Ascending aorta (tissue), 2 donors: Measurements from ENCODE around the gene PLEKHA5. TPM values are rescaled to one million over a fixed set of nuclear protein-coding genes. Genes with fewer than 3 reads are reported as not detected.

Source experiments
- DNase-seq, 2 donors: peaks; one replicate each; pipeline ENCODE4 v3.0.0-alpha.2; 2019; ENCODE audit warnings: low spot score in 2 of 2
- H3K27ac ChIP-seq, 2 donors: fragments of 200-600 bp; sonication (generic); one replicate each; pipeline ENCODE4 v1.5.1; 2016 to 2017; ENCODE audit warnings: mild to moderate bottlenecking in 1 of 2
- H3K27me3 ChIP-seq: fragments of 200-600 bp; sonication (generic); one replicate; pipeline ENCODE4 v1.5.1; 2017
- H3K36me3 ChIP-seq, 2 donors: fragments of 200-600 bp; sonication (generic); one replicate each; pipeline ENCODE4 v1.5.1; 2016
- H3K4me1 ChIP-seq, 2 donors: fragments of 200-600 bp; sonication (generic); one replicate each; pipeline ENCODE4 v1.5.1; 2016 to 2017; ENCODE audit warnings: mild to moderate bottlenecking in 1 of 2
- H3K4me3 ChIP-seq, 2 donors: fragments of 200-600 bp; sonication (generic); one replicate each; pipeline ENCODE4 v1.5.1; 2016 to 2017; ENCODE audit warnings: mild to moderate bottlenecking in 1 of 2
- H3K9me3 ChIP-seq, 2 donors: fragments of 200-600 bp; sonication (generic); one replicate each; pipeline ENCODE4 v1.5.1; 2016
- intact Hi-C: fragments of 100-400 bp; cut with DNase I; formaldehyde crosslinking; loops from one replicate; pipeline ENCODE4 v1.15.1; 2023
- total RNA-seq: library from RNA; depleted of rRNA; stranded (reverse); fragments of >200 nt; gene quantifications from one replicate; pipeline ENCODE4 v1.1.0, GENCODE V29; 2016
- TF ChIP-seq, protein P1 (sequence below), 3 experiments: fragments of 200-600 bp in 2 of 3; fragments of 450-650 bp in 1 of 3; sonication (generic) in 2 of 3; IDR thresholded peaks; one replicate each; pipeline ENCODE4 v1.5.1; 2016 to 2019; ENCODE audit warnings: antibody characterized with exemption in 3 of 3, mild to moderate bottlenecking in 1 of 3, moderate library complexity in 1 of 3

The PLEKHA5 gene
- total RNA-seq, 1 donor from 2014 or later = 11.8 TPM

DNA sequence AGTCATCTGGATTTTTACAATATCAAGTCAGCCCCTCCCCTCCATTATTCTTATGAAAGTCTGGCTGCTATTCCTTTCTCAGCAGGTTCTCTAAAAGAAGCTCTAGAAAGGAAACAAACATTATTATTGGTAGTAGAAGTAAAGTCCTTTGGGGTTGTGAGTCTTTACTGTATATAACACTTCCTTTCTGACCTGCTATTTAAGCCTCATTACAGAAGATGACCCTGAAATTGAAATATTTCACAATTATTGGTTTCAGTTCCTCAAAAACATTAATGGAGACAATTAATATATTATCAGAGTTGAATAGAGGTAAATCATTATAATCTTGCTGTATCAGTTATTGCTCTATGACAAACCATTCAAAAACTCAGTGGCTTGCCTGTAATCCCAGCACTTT, 19.3 kb downstream of the PLEKHA5 start:
- peaks cover 0 to 6% of the 10 kb centered on the region in 2 donors for H3K4me1 ChIP-seq
- H3K4me3 ChIP-seq = no peak overlapping the region
- H3K27ac ChIP-seq = no peak overlapping the region
- intact Hi-C loops = no loop called here
- no peaks in the 10 kb centered on the region for H3K36me3 ChIP-seq
- no peaks in the 10 kb centered on the region for H3K27me3 ChIP-seq
- H3K9me3 ChIP-seq = no peaks in the 10 kb centered on the region
- TF ChIP-seq, protein P1, sequence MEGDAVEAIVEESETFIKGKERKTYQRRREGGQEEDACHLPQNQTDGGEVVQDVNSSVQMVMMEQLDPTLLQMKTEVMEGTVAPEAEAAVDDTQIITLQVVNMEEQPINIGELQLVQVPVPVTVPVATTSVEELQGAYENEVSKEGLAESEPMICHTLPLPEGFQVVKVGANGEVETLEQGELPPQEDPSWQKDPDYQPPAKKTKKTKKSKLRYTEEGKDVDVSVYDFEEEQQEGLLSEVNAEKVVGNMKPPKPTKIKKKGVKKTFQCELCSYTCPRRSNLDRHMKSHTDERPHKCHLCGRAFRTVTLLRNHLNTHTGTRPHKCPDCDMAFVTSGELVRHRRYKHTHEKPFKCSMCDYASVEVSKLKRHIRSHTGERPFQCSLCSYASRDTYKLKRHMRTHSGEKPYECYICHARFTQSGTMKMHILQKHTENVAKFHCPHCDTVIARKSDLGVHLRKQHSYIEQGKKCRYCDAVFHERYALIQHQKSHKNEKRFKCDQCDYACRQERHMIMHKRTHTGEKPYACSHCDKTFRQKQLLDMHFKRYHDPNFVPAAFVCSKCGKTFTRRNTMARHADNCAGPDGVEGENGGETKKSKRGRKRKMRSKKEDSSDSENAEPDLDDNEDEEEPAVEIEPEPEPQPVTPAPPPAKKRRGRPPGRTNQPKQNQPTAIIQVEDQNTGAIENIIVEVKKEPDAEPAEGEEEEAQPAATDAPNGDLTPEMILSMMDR (IDR thresholded peaks at IDR 0.05) = no peak
- DNase-seq = no peak

DNA sequence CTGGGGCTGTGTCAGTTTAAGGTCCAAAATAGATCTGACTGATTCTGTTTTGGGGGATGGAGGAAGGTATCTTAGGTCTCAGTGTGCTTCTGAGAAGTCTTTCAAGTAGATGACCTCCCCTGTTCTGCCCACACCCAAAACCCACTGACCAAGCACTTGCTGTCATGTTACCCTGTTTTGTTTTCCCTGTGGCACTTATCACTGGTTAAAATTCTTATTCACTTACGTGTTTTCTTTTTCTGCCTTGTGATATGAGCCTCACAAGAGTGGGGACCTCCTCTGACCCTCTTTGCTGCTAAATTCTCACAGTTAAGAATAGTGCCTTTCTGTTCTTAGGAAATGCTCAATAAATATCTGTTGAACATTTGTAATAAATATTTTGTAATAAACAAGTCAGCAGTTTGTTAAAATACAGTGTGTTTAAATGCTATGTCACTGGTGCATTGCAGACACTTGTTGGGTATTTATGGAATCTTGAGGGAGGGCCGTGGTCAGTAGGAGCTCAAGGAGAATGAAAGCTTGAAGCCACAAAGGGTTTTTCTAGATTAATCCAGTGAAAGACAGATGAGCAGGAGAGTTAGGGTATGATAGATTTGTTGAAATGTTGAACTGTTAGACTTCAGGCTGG, 20.9 kb downstream of the PLEKHA5 start:
- peak overlapping the region in 1 of 2 donors; percentile 26 for H3K27ac ChIP-seq
- TF ChIP-seq, protein P1 (IDR thresholded peaks at IDR 0.05) = no peak
- H3K9me3 ChIP-seq = no peaks in the 10 kb centered on the region
- H3K4me3 ChIP-seq = no peak overlapping the region
- no peaks in the 10 kb centered on the region for H3K27me3 ChIP-seq
- intact Hi-C loops = no loop called here
- no peak for DNase-seq
- H3K4me1 ChIP-seq = peaks cover 0 to 6% of the 10 kb centered on the region in 2 donors
- no peaks in the 10 kb centered on the region for H3K36me3 ChIP-seq

DNA sequence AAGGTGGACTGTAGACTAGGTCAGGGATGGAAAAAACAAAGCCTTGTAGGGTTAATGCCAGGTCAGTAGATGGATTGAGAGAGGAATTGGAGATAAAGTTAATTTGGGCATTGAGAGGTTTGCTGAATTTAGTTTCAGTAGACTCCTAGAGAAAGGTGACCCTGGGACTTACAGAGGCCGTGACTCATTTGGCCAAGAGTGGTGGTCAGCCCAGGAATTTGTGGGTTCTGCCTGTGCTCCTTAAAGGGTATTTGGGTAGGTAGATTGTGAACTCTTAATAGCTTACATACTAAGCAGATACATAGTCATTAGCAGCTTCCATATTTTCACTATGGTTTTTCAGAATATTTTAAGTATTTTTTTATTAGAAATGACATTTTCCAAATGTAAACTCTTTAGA, 21.8 kb downstream of the PLEKHA5 start:
- H3K4me3 ChIP-seq = no peak overlapping the region
- no peak overlapping the region for H3K27ac ChIP-seq
- no peaks in the 10 kb centered on the region for H3K27me3 ChIP-seq
- H3K4me1 ChIP-seq = peaks cover 0 to 10% of the 10 kb centered on the region in 2 donors
- H3K36me3 ChIP-seq = no peaks in the 10 kb centered on the region
- intact Hi-C loops = no loop called here
- TF ChIP-seq, protein P1 (IDR thresholded peaks at IDR 0.05) = no peak
- no peaks in the 10 kb centered on the region for H3K9me3 ChIP-seq
- DNase-seq = no peak

DNA sequence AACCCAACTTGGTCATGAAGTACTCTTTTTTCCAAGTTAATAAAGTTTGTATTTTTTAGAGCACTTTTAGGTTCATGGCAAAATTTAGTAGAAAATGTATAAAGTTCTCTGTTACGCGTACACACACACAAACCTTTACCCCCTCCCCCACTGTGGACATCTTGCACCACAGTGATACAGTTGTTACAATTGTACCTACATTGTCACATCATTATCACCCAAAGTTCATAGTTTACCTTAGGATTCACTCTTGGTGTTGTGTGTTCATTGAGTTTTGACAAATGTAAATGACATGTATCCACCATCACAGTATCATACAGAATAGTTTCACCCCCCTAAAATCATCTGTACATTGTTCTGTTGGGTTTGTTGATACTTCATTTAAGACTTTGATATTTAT, 23.9 kb downstream of the PLEKHA5 start:
- Histone ChIP-seq H3K4me3 (no peak overlapping the region), H3K36me3 (no peaks in the 10 kb centered on the region), H3K4me1 (peaks cover 0 to 11% of the 10 kb centered on the region in 2 donors), H3K27ac (no peak overlapping the region), H3K9me3 (no peaks in the 10 kb centered on the region), H3K27me3 (no peaks in the 10 kb centered on the region)
- TF ChIP-seq, protein P1 (IDR thresholded peaks at IDR 0.05) = no peak
- no peak for DNase-seq
- intact Hi-C loops = no loop called here

DNA sequence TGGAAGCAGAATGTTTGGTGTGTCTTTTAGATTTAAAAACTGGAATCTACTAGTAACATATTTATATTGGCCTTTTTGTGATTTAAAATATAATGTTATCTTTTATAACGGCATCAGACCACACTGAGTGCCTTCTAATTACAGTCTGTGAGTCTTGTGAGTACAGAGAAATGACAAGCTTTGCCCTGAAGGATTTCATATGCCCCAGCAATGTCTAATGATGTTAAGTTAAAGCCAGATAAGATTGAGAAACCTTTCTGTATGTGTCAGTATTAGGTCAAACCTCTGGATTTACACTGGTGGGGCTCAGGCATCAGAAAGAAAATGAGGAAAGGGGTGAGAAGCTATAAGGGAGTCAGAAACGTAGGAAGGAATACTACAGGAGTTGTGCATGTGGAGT, 25.2 kb downstream of the PLEKHA5 start:
- no peak overlapping the region for H3K4me3 ChIP-seq
- intact Hi-C loops = no loop called here
- no peaks in the 10 kb centered on the region for H3K36me3 ChIP-seq
- DNase-seq = no peak
- H3K9me3 ChIP-seq = no peaks in the 10 kb centered on the region
- no peaks in the 10 kb centered on the region for H3K27me3 ChIP-seq
- H3K27ac ChIP-seq = no peak overlapping the region
- TF ChIP-seq, protein P1 (IDR thresholded peaks at IDR 0.05) = no peak
- H3K4me1 ChIP-seq = peaks cover 0 to 10% of the 10 kb centered on the region in 2 donors
